PC-3 (cell line): ENCODE results near the gene FOXL3.

Source experiments
- CTCF ChIP-seq: fragments of 300-600 bp; sonication (generic); conservative IDR thresholded peaks from 2 replicates; pipeline ENCODE4 v1.5.1; 2017; ENCODE audit warnings: antibody characterized with exemption, low read depth, mild to moderate bottlenecking, low read length
- EZH2 ChIP-seq: fragments of 300-600 bp; sonication (generic); IDR thresholded peaks from one replicate; pipeline ENCODE4 v1.6.1; 2017; ENCODE audit warnings: antibody characterized with exemption, mild to moderate bottlenecking, low read length; ENCODE audit not compliant: unreplicated experiment

GRCh38 chr7:250523-250922, 39.4 kb upstream of the FOXL3 start:
- TF ChIP-seq EZH2: no peak
- TF ChIP-seq CTCF: no peak
